Activated naive CD4-positive, alpha-beta T cell treated with anti-CD3 and anti-CD28 coated beads for 36 hours (primary cell): Measurements from ENCODE around the gene BTG2. TPM values are rescaled to one million over a fixed set of nuclear protein-coding genes. Genes with fewer than 3 reads are reported as not detected.

ENCODE experiments used
- CTCF ChIA-PET: fragments of 350-600 bp; sonication (Branson Sonifier 250); formaldehyde crosslinking; loops from one replicate; lab custom pipeline; 2021; ENCODE audit warnings: antibody characterized with exemption; lab: Charles Lee
- DNase-seq: peaks from one replicate; pipeline ENCODE4 v3.0.0-alpha.2; 2020
- H3K27ac Mint-ChIP-seq: one replicate; pipeline ENCODE4 v1.8.0; 2021; ENCODE audit warnings: mild to moderate bottlenecking, mixed read lengths
- H3K27me3 Mint-ChIP-seq: one replicate; pipeline ENCODE4 v1.8.0; 2021; ENCODE audit warnings: low read depth, mixed read lengths
- H3K36me3 Mint-ChIP-seq: one replicate; pipeline ENCODE4 v1.8.0; 2021; ENCODE audit warnings: low read depth, mixed read lengths
- H3K4me1 Mint-ChIP-seq: one replicate; pipeline ENCODE4 v1.8.0; 2021; ENCODE audit warnings: low read depth, mixed read lengths
- H3K4me3 Mint-ChIP-seq: one replicate; pipeline ENCODE4 v1.8.0; 2021; ENCODE audit warnings: mild to moderate bottlenecking, moderate library complexity, mixed read lengths
- H3K9me3 Mint-ChIP-seq: one replicate; pipeline ENCODE4 v1.8.0; 2021; ENCODE audit warnings: mixed read lengths
- intact Hi-C: fragments of 100-400 bp; cut with micrococcal nuclease; formaldehyde crosslinking; loops from one replicate; pipeline ENCODE4 v1.15.1; 2023
- total RNA-seq, 2 experiments: library from RNA; stranded (reverse); gene quantifications; one replicate each; pipeline ENCODE4 v1.2.3, GENCODE V29; 2021

Gene BTG2
- total RNA-seq, 2 experiments from 2014 or later: 106 to 109 TPM

DNA sequence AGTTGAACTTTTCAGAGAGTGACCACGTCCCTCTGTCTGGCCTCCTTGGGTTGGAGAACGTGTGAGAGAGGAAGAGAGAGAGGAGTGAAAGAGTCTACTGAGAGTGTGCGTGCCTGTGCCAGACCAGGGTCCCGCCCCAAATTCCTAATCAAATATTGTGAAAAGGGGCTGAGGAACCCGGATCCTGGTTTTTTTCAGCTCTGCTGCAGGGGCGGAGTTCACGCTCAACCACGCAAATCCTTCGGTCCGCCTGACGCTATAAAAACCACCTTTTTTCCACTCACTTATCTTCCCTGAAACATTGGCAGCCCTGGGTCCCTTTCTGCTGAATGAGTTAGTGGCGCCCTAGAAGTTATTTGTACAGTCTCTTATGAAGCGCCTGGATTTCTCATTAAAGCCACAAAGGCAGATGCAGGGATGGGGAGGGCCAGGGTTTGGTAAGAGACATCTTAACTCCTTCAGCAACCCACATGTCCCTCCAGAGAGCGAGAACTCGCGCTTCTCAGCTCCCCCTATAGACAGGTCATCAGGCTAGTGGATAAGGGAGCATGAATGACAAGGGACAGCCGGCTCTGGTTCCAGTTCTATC, 45.8 kb downstream of the BTG2 start, which contains the start of gene FMOD:
Gene FMOD, minus strand, starts transcription at position 86 of the 589 bp plus-strand sequence. CDS start 2,852 bp downstream, outside the sequence.
- Mint-ChIP-seq H3K27me3 (peaks cover 11% of the 10 kb centered on the region), H3K4me3 (peak within 1 kb of the TSS; percentile 52)

DNA sequence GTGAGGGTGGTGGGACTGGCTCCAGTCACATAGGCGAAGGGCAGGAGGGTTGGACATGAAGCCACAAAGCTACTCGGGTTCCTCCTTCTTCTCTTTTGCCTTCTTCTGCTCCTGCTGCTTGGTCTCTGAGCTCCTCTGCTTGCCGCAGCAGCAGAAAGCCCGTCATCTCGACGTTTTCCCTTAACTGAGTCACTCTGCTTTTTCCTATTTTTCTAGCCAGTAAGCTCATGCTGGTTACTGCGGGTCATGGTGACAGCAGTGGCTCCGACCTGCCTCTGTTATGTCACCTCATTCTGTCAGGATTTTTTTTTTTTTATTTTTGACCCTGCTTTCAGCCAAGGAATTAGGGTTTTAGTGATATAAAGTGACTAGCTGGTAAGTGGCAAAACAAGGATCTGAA, 48.2 kb downstream of the BTG2 start:
- Mint-ChIP-seq H3K4me3 (no peak overlapping the region), H3K9me3 (peaks cover 8% of the 10 kb centered on the region), H3K27ac (no peak overlapping the region), H3K27me3 (peaks cover 20% of the 10 kb centered on the region), H3K36me3 (no peaks in the 10 kb centered on the region), H3K4me1 (peaks cover 11% of the 10 kb centered on the region)
- CTCF ChIA-PET: interaction anchor here (0.6 to 24.3 kb wide), 4 partner anchors 85 to 348 kb away, joined by 3 to 686 read pairs (median 4); no protein-coding TSS in a partner anchor
- intact Hi-C loops: no loop called here
- DNase-seq: no peak

More for the DNA sequence above, 45.8 kb downstream of the BTG2 start, which contains the start of gene FMOD:
- Mint-ChIP-seq H3K9me3 (no peaks in the 10 kb centered on the region), H3K4me1 (peaks cover 11% of the 10 kb centered on the region), H3K36me3 (no peaks in the 10 kb centered on the region), H3K27ac (peak within 1 kb of the TSS; percentile 52)
- intact Hi-C loops: no loop called here
- peak; percentile 38 for DNase-seq
- CTCF ChIA-PET: interaction anchor here (0.6 to 24.3 kb wide), 7 partner anchors 8 to 153 kb away, joined by 3 to 686 read pairs (median 5); no protein-coding TSS in a partner anchor

- H3K36me3 Mint-ChIP-seq: no peaks in the 10 kb centered on the region
- H3K9me3 Mint-ChIP-seq: peaks cover 8% of the 10 kb centered on the region
- peaks cover 11% of the 10 kb centered on the region for H3K4me1 Mint-ChIP-seq
- H3K4me3 Mint-ChIP-seq: no peak overlapping the region
- intact Hi-C loops: no loop called here
- peaks cover 20% of the 10 kb centered on the region for H3K27me3 Mint-ChIP-seq
- DNase-seq: no peak
- CTCF ChIA-PET: interaction anchor here (1.2 to 5.0 kb wide), 3 partner anchors 11 to 134 kb away, joined by 3 to 27 read pairs (median 4); no protein-coding TSS in a partner anchor
- no peak overlapping the region for H3K27ac Mint-ChIP-seq
These were observed 48.9 kb downstream of the BTG2 start for GRCh38 chr1:203354246-203354645.

DNA sequence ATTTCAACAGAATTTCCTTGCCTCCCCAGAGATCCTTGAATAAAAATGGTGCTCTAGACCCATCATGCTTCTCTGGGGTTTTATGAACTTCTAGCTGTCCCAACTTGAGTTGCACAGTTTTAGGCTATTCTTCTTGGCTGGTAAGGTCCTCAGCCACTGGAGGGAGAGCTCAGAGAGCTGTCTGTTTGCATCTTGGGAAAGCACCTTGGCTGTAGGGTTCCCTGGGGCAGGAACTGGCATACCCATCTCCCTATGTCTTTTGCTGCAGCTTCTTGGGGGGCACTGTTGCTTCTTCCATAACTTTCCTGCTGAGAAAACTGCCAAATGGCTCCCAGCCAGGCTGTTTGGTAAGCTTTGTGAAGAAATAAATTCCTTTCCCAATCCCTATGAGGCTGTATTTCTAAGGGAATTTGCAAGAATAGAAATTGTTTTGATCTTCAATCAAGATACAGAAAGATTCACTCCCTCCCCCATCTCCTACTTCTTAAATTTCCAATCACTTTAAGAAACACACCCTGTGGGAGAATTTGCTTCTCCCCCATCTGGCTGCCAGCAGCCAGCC, 53.8 kb downstream of the BTG2 start:
- intact Hi-C loops: no loop called here
- no peak for DNase-seq
- Mint-ChIP-seq H3K4me1 (no peaks in the 10 kb centered on the region), H3K27me3 (peaks cover 18% of the 10 kb centered on the region), H3K27ac (no peak overlapping the region), H3K36me3 (no peaks in the 10 kb centered on the region), H3K4me3 (no peak overlapping the region), H3K9me3 (peaks cover 8% of the 10 kb centered on the region)
- CTCF ChIA-PET: interaction anchor here (1.1 to 5.0 kb wide), 2 partner anchors 8 to 90 kb away, joined by 4 to 27 read pairs; no protein-coding TSS in a partner anchor

Other genes starting within 250 kb of the BTG2 start
- not detected for gene MYOG, start 219.5 kb upstream of the BTG2 start, total RNA-seq
- not detected for gene ADORA1, start 177.8 kb upstream of the BTG2 start, total RNA-seq
- gene MYBPH, start 129.7 kb upstream of the BTG2 start, total RNA-seq: not detected
- gene CHI3L1, start 118.8 kb upstream of the BTG2 start, total RNA-seq: under 1 TPM; 0.24 to 0.44 TPM
- gene CHIT1, start 75.8 kb upstream of the BTG2 start, total RNA-seq: 1 to 10 TPM; 1.1 to 1.3 TPM
- gene FMOD, start 45.6 kb downstream of the BTG2 start, total RNA-seq: 1 to 10 TPM; 5.3 to 5.8 TPM
- not detected for gene PRELP, start 170.3 kb downstream of the BTG2 start, total RNA-seq
- not detected for gene OPTC, start 188.6 kb downstream of the BTG2 start, total RNA-seq